KMS-11 (cell line): ENCODE results near the gene PYY.

Source experiments
- H2AFZ ChIP-seq: fragments of 200-600 bp; sonication (generic); 2 replicates; pipeline ENCODE4 v1.6.1; 2016; ENCODE audit warnings: antibody characterized with exemption, mixed run types, low read depth
- H3K27ac ChIP-seq: fragments of 200-600 bp; sonication (generic); 2 replicates; pipeline ENCODE4 v1.6.1; 2016; ENCODE audit warnings: mild to moderate bottlenecking, mixed run types
- H3K27me3 ChIP-seq: fragments of 200-600 bp; sonication (generic); 2 replicates; pipeline ENCODE4 v1.6.1; 2017; ENCODE audit warnings: mild to moderate bottlenecking, low read depth, mixed run types, moderate library complexity; ENCODE audit not compliant: insufficient read depth
- H3K36me3 ChIP-seq: fragments of 200-600 bp; sonication (generic); 2 replicates; pipeline ENCODE4 v1.6.1; 2017; ENCODE audit warnings: mild to moderate bottlenecking, mixed run types; ENCODE audit not compliant: insufficient read depth
- H3K4me1 ChIP-seq: fragments of 200-600 bp; sonication (generic); 2 replicates; pipeline ENCODE4 v1.6.1; 2016; ENCODE audit warnings: mild to moderate bottlenecking, low read depth, mixed run types; ENCODE audit not compliant: poor library complexity, severe bottlenecking
- H3K4me2 ChIP-seq: fragments of 200-600 bp; sonication (generic); 2 replicates; pipeline ENCODE4 v1.7.0; 2016; ENCODE audit warnings: mild to moderate bottlenecking, mixed run types
- H3K4me3 ChIP-seq: fragments of 200-600 bp; sonication (generic); IDR thresholded peaks from 2 replicates; pipeline ENCODE4 v1.6.1; 2017; ENCODE audit warnings: low read depth, low read length, mixed read lengths; ENCODE audit not compliant: insufficient read depth
- H3K79me2 ChIP-seq: fragments of 200-600 bp; sonication (generic); 2 replicates; pipeline ENCODE4 v1.6.1; 2016; ENCODE audit warnings: low read depth, mixed run types; ENCODE audit not compliant: insufficient read depth
- H3K9ac ChIP-seq: fragments of 200-600 bp; sonication (generic); 2 replicates; pipeline ENCODE4 v1.6.1; 2016; ENCODE audit warnings: mild to moderate bottlenecking, mixed run types
- H4K20me1 ChIP-seq: fragments of 200-600 bp; sonication (generic); 2 replicates; pipeline ENCODE4 v1.6.1; 2016; ENCODE audit warnings: mild to moderate bottlenecking, mixed run types; ENCODE audit not compliant: insufficient read depth
- TF ChIP-seq, protein P1 (sequence below): fragments of 200-600 bp; sonication (generic); conservative IDR thresholded peaks from 2 replicates; pipeline ENCODE4 v1.6.1; 2017; ENCODE audit warnings: low read depth, mild to moderate bottlenecking, antibody characterized with exemption, low read length, moderate library complexity, mixed read lengths

The PYY gene

DNA sequence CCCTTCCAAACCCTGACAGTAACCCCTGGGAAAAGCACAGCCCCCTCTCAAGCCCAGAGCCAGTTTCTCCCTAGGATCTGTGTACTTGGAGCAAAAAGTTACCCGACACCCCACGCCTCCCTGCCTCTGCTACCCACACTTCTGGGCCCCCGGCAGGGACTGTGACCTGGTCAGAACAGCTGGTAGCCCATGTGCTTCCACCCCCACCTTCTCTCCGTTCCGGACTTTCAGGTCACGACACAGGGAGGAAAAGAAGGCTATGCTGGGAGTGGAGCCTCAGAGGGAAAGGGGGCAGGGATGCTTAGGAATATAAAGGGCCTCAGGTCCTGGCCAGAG is 17.8 kb downstream of the PYY start:
- no peak overlapping the region for H3K9ac ChIP-seq
- no peaks in the 10 kb centered on the region for H3K4me1 ChIP-seq
- H3K27ac ChIP-seq, result no peak overlapping the region
- peaks cover 8% of the 10 kb centered on the region; the same call in 1 of the 2 replicates for H3K27me3 ChIP-seq
- TF ChIP-seq, protein P1, sequence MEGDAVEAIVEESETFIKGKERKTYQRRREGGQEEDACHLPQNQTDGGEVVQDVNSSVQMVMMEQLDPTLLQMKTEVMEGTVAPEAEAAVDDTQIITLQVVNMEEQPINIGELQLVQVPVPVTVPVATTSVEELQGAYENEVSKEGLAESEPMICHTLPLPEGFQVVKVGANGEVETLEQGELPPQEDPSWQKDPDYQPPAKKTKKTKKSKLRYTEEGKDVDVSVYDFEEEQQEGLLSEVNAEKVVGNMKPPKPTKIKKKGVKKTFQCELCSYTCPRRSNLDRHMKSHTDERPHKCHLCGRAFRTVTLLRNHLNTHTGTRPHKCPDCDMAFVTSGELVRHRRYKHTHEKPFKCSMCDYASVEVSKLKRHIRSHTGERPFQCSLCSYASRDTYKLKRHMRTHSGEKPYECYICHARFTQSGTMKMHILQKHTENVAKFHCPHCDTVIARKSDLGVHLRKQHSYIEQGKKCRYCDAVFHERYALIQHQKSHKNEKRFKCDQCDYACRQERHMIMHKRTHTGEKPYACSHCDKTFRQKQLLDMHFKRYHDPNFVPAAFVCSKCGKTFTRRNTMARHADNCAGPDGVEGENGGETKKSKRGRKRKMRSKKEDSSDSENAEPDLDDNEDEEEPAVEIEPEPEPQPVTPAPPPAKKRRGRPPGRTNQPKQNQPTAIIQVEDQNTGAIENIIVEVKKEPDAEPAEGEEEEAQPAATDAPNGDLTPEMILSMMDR, result no peak
- H4K20me1 ChIP-seq, result no peaks in the 10 kb centered on the region
- no peak overlapping the region for H2AFZ ChIP-seq
- H3K4me2 ChIP-seq, result no peak overlapping the region
- no peak overlapping the region for H3K4me3 ChIP-seq
- no peaks in the 10 kb centered on the region for H3K79me2 ChIP-seq
- H3K36me3 ChIP-seq, result no peaks in the 10 kb centered on the region

GRCh38 chr17:43935204-43935925 is 18.4 kb downstream of the PYY start:
- Histone ChIP-seq H3K36me3 (no peaks in the 10 kb centered on the region), H3K4me1 (no peaks in the 10 kb centered on the region), H3K79me2 (no peaks in the 10 kb centered on the region), H2AFZ (no peak overlapping the region), H3K27me3 (peaks cover 8% of the 10 kb centered on the region; the same call in 1 of the 2 replicates), H4K20me1 (no peaks in the 10 kb centered on the region), H3K4me3 (no peak overlapping the region), H3K4me2 (no peak overlapping the region), H3K27ac (no peak overlapping the region), H3K9ac (no peak overlapping the region)
- TF ChIP-seq, protein P1, result no peak

DNA sequence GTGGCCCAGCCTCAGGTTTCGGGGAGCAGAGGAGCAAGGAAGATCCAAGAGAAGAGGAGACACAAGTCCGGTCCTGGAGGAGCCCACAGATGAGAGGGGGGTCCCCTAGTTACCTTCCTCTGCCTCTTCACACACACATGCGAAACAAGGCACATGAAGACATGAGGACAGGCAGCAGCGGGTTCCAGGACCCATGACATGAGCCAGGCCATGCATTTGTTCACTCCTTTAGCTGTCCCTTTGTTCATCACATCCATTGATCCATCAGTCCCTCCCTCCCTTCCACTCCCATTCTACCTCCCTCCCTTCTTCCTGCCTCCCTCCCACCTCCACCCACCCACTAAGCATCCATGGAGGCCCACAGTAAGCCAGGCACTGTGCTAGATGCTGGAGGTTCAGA is 20.8 kb downstream of the PYY start:
- Histone ChIP-seq H2AFZ (no peak overlapping the region), H3K36me3 (no peaks in the 10 kb centered on the region), H3K79me2 (no peaks in the 10 kb centered on the region), H3K4me2 (no peak overlapping the region), H3K4me1 (no peaks in the 10 kb centered on the region), H3K27ac (no peak overlapping the region), H3K9ac (no peak overlapping the region), H3K4me3 (no peak overlapping the region), H3K27me3 (no peaks in the 10 kb centered on the region; the same call in 1 of the 2 replicates), H4K20me1 (no peaks in the 10 kb centered on the region)
- TF ChIP-seq, protein P1, result no peak

GRCh38 chr17:43932357-43932756 is 21.4 kb downstream of the PYY start:
- Histone ChIP-seq H3K4me1 (no peaks in the 10 kb centered on the region), H2AFZ (no peak overlapping the region), H3K79me2 (no peaks in the 10 kb centered on the region), H4K20me1 (no peaks in the 10 kb centered on the region), H3K4me2 (no peak overlapping the region), H3K4me3 (no peak overlapping the region), H3K9ac (no peak overlapping the region), H3K27ac (no peak overlapping the region), H3K36me3 (no peaks in the 10 kb centered on the region), H3K27me3 (peaks cover 1% of the 10 kb centered on the region; the same call in 1 of the 2 replicates)
- TF ChIP-seq, protein P1, result no peak
